ENCODE data around the gene UBE2QL1. TPM values are rescaled to one million over a fixed set of nuclear protein-coding genes. Genes with fewer than 3 reads are reported as not detected.

The UBE2QL1 gene
- total and polyA plus RNA-seq, 2 of the 8 experiments (the other 6 are each of a cell fraction or from before 2014, with no cell fraction given) = 0.43 to 0.65 TPM

DNA sequence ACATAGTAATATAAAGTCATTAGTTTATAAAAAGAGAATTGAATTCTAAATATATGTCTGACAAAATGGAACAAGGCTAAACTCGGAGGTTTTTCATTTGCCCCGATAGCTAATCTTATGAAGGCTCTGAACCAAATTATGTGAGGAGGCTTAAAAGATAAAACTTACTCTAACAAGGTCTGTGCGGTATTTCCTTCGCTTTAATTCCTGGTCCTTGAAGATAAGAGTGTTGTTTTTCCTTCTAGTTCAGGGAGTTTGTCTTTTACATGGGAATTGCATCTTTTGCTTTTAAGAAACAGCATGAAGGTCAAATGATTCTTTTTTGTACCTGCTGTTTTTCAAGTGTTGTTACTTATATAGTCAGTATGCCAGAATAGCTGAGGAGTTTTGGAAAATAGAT is 68.2 kb downstream of the UBE2QL1 start (continued):
- TF ChIP-seq JUND (IDR thresholded peaks at IDR 0.05; ENCODE audit: low read length) (no peak), SIN3A (conservative IDR thresholded peaks at IDR 0.05 in 1 of 2, IDR thresholded peaks at IDR 0.05 in 1 of 2; ENCODE audit: low read depth in 1 of 2, low read length in 2 of 2) (no peak)

Measured in H1 (cell line).